ENCODE results near the gene CCBE1. TPM values are rescaled to one million over a fixed set of nuclear protein-coding genes. Genes with fewer than 3 reads are reported as not detected.

Gene CCBE1
- total RNA-seq: 5.3 TPM

DNA sequence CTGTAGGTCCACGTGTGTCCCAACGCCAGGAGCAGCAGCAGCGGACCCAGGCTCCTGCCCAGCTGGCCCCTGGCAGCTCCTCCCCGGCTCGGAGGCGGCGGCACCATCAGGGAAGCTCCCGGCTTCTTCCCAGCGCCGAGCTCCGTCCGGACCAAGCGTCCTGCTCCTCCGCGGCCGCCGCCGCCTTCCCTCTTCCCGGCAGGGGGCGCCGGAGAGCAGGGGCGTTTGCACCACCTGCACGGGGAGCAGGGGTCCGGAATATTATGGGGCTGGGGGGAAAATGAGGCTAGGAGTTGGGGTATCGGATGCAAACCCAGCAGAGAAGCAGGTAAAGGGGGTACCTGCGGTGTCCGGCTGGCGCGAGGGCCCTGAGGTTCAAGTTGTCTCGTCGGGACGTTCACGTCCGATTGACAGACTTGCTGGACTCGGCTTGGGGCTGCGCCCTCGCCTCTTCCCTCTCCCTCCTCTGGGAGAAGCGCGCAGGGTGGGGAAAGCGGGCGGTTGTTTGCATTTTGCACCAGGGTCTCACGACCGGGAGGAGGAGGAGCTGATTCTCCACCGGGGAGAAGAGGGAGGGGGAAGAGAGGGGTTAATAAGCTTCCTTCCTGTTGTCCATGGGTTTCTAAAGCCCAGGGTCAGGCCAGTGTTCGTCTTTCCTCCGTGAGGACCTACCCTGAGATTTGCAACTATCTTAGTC is at the start of gene CCBE1:
CCBE1 (minus strand) TSS at position 188 of the 697 bp plus-strand sequence.

Other genes with a start within 250 kb of the CCBE1 start
- 0.69 TPM for gene PMAIP1, start 202.6 kb upstream of the CCBE1 start, total RNA-seq